WTC11 (cell line): ENCODE results near the gene MYO18A. TPM values are rescaled to one million over a fixed set of nuclear protein-coding genes. Genes with fewer than 3 reads are reported as not detected.

Source experiments
- ATAC-seq: fragments of 200-7000 bp; cut with Tn5 transposase; 2 replicates; pipeline ENCODE4 v1.10.0; 2021; ENCODE audit warnings: mild to moderate bottlenecking, moderate library complexity
- CTCF ChIA-PET: fragments of 300-600 bp; sonication (Branson Sonifier 250); formaldehyde crosslinking; loops from one replicate; lab custom pipeline; 2021; ENCODE audit warnings: antibody characterized with exemption; lab: Charles Lee
- POLR2A ChIA-PET: fragments of 350-600 bp; sonication (Branson Sonifier 250); formaldehyde crosslinking; loops from one replicate; lab custom pipeline; 2021; ENCODE audit warnings: antibody characterized with exemption; lab: Charles Lee
- DNase-seq: peaks from one replicate; pipeline ENCODE4 v3.0.0; 2021; ENCODE audit warnings: low spot score
- H3K27ac Mint-ChIP-seq: 2 replicates; pipeline ENCODE4 v1.8.0; 2021; ENCODE audit warnings: mixed read lengths
- H3K27me3 Mint-ChIP-seq: 2 replicates; pipeline ENCODE4 v1.8.0; 2021; ENCODE audit warnings: low read depth, mild to moderate bottlenecking, moderate library complexity, mixed read lengths
- H3K36me3 Mint-ChIP-seq: 2 replicates; pipeline ENCODE4 v1.8.0; 2021; ENCODE audit warnings: mixed read lengths
- H3K4me1 Mint-ChIP-seq: 2 replicates; pipeline ENCODE4 v1.8.0; 2022; ENCODE audit warnings: mixed read lengths
- H3K4me3 Mint-ChIP-seq: 2 replicates; pipeline ENCODE4 v1.8.0; 2021; ENCODE audit warnings: mild to moderate bottlenecking, moderate library complexity, mixed read lengths
- H3K9me3 Mint-ChIP-seq: 2 replicates; pipeline ENCODE4 v1.8.0; 2021; ENCODE audit warnings: mixed read lengths
- ATF1 ChIP-seq: sonication (generic); formaldehyde crosslinking; IDR thresholded peaks from 2 replicates; pipeline ENCODE4 v1.8.1; 2023; ENCODE audit warnings: mild to moderate bottlenecking, moderate library complexity, missing genetic modification reagents
- CREM ChIP-seq: sonication (generic); formaldehyde crosslinking; IDR thresholded peaks from 2 replicates; pipeline ENCODE4 v1.8.1; 2022; ENCODE audit warnings: mild to moderate bottlenecking, missing genetic modification reagents, moderate library complexity
- FOXK1 ChIP-seq: sonication (generic); formaldehyde crosslinking; IDR thresholded peaks from 2 replicates; pipeline ENCODE4 v1.8.0; 2022; ENCODE audit warnings: mild to moderate bottlenecking, moderate library complexity, missing genetic modification reagents
- FOXP1 ChIP-seq: sonication (generic); formaldehyde crosslinking; IDR thresholded peaks from 2 replicates; pipeline ENCODE4 v1.8.0; 2022; ENCODE audit warnings: missing genetic modification reagents, mild to moderate bottlenecking, moderate library complexity, borderline replicate concordance
- JAZF1 ChIP-seq: fragments of 250-450 bp; sonication (Bioruptor Pico); IDR thresholded peaks from 2 replicates; pipeline ENCODE4 v1.9.0; 2021; ENCODE audit warnings: moderate library complexity, mild to moderate bottlenecking, inconsistent platforms
- NR2C2 ChIP-seq: sonication (generic); formaldehyde crosslinking; IDR thresholded peaks from 2 replicates; pipeline ENCODE4 v1.8.0; 2022; ENCODE audit warnings: mild to moderate bottlenecking, missing genetic modification reagents
- TEAD4 ChIP-seq: sonication (generic); formaldehyde crosslinking; IDR thresholded peaks from 2 replicates; pipeline ENCODE4 v1.8.0; 2022; ENCODE audit warnings: mild to moderate bottlenecking, missing genetic modification reagents
- ZNF138 ChIP-seq: sonication (generic); formaldehyde crosslinking; conservative IDR thresholded peaks from 2 replicates; pipeline ENCODE4 v1.8.1; 2022; ENCODE audit warnings: mild to moderate bottlenecking, moderate library complexity, missing genetic modification reagents
- ZNF263 ChIP-seq: sonication (generic); formaldehyde crosslinking; IDR thresholded peaks from 2 replicates; pipeline ENCODE4 v1.8.1; 2022; ENCODE audit warnings: low read depth, mild to moderate bottlenecking, moderate library complexity, missing genetic modification reagents
- ZNF396 ChIP-seq: fragments of 250-450 bp; sonication (Bioruptor Pico); IDR thresholded peaks from 2 replicates; pipeline ENCODE4 v1.8.0; 2021; ENCODE audit warnings: mild to moderate bottlenecking, moderate library complexity, borderline replicate concordance
- total RNA-seq: library from RNA; stranded (reverse); gene quantifications from 3 replicates; pipeline ENCODE4 v1.2.3, GENCODE V29; 2021
- TF ChIP-seq, protein P1 (sequence below): sonication (generic); formaldehyde crosslinking; IDR thresholded peaks from 2 replicates; pipeline ENCODE4 v1.8.1; 2023; ENCODE audit warnings: mild to moderate bottlenecking, missing genetic modification reagents, moderate library complexity
- TF ChIP-seq, protein P2 (sequence below): sonication (generic); formaldehyde crosslinking; IDR thresholded peaks from 2 replicates; pipeline ENCODE4 v1.8.0; 2023; ENCODE audit warnings: mild to moderate bottlenecking, missing genetic modification reagents
- TF ChIP-seq, protein P3 (sequence below): fragments of 250-450 bp; sonication (Bioruptor Pico); IDR thresholded peaks from 2 replicates; pipeline ENCODE4 v1.9.0; 2021; ENCODE audit warnings: mild to moderate bottlenecking, borderline replicate concordance
- TF ChIP-seq, protein P4 (sequence below): sonication (generic); formaldehyde crosslinking; IDR thresholded peaks from 2 replicates; pipeline ENCODE4 v1.8.1; 2023; ENCODE audit warnings: mild to moderate bottlenecking, missing genetic modification reagents, borderline replicate concordance
- TF ChIP-seq, protein P5 (sequence below): fragments of 250-450 bp; sonication (Bioruptor Pico); IDR thresholded peaks from 2 replicates; pipeline ENCODE4 v1.9.0; 2021; ENCODE audit warnings: mild to moderate bottlenecking
- TF ChIP-seq, protein P6 (sequence below): sonication (generic); formaldehyde crosslinking; IDR thresholded peaks from 2 replicates; pipeline ENCODE4 v1.8.0; 2022; ENCODE audit warnings: mild to moderate bottlenecking, missing genetic modification reagents
- TF ChIP-seq, protein P7 (sequence below): sonication (generic); formaldehyde crosslinking; IDR thresholded peaks from 2 replicates; pipeline ENCODE4 v1.8.0; 2022; ENCODE audit warnings: mild to moderate bottlenecking, missing genetic modification reagents

Gene MYO18A
- total RNA-seq, 1 experiment from 2014 or later: 54.9 TPM

DNA sequence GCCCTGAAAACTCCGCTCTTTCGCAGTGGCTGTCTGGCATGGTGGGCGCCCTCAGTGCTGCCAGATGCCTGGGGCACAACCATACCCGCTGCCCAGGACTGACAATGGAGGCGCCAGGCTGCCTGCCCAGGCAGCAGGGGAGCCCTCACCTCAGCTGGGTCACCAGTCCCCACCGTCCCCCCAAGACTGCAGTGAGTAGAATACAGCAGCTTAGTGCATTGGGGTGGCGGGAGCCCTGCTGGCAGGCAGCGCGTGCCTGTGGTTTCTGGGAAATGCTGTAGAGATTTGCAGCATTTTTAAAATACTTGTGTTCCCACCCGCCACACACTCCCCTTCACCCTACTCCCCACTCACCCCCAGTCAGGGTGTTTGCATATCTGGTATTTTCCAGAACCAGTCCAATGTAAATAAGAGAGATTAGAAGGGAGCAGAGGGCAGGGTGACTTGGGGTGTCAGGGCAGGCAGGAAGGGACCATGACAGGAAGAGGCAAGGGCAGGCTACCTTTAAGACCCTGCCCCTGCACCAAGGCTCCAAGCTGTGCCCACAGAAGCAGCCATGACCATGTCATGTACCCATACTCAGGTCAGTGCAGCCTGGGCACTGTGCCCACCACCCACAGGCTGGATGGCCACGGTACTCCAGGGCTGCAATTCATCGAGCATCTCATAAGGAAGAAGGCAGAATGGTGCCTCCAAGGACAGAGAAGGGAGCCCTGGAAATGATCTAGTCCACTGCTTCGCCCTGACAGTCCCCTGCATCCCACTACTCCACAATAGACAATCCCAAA is 21.5 kb downstream of the MYO18A start (continued):
- TF ChIP-seq FOXP1 (CRISPR knock-in tag) (no peak), ATF1 (CRISPR knock-in tag) (no peak), NR2C2 (CRISPR knock-in tag) (no peak)
- TF ChIP-seq, protein P1, sequence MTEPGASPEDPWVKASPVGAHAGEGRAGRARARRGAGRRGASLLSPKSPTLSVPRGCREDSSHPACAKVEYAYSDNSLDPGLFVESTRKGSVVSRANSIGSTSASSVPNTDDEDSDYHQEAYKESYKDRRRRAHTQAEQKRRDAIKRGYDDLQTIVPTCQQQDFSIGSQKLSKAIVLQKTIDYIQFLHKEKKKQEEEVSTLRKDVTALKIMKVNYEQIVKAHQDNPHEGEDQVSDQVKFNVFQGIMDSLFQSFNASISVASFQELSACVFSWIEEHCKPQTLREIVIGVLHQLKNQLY (CRISPR knock-in tag): no peak
- TF ChIP-seq, protein P2, sequence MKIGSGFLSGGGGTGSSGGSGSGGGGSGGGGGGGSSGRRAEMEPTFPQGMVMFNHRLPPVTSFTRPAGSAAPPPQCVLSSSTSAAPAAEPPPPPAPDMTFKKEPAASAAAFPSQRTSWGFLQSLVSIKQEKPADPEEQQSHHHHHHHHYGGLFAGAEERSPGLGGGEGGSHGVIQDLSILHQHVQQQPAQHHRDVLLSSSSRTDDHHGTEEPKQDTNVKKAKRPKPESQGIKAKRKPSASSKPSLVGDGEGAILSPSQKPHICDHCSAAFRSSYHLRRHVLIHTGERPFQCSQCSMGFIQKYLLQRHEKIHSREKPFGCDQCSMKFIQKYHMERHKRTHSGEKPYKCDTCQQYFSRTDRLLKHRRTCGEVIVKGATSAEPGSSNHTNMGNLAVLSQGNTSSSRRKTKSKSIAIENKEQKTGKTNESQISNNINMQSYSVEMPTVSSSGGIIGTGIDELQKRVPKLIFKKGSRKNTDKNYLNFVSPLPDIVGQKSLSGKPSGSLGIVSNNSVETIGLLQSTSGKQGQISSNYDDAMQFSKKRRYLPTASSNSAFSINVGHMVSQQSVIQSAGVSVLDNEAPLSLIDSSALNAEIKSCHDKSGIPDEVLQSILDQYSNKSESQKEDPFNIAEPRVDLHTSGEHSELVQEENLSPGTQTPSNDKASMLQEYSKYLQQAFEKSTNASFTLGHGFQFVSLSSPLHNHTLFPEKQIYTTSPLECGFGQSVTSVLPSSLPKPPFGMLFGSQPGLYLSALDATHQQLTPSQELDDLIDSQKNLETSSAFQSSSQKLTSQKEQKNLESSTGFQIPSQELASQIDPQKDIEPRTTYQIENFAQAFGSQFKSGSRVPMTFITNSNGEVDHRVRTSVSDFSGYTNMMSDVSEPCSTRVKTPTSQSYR (CRISPR knock-in tag): no peak
- TF ChIP-seq, protein P3, sequence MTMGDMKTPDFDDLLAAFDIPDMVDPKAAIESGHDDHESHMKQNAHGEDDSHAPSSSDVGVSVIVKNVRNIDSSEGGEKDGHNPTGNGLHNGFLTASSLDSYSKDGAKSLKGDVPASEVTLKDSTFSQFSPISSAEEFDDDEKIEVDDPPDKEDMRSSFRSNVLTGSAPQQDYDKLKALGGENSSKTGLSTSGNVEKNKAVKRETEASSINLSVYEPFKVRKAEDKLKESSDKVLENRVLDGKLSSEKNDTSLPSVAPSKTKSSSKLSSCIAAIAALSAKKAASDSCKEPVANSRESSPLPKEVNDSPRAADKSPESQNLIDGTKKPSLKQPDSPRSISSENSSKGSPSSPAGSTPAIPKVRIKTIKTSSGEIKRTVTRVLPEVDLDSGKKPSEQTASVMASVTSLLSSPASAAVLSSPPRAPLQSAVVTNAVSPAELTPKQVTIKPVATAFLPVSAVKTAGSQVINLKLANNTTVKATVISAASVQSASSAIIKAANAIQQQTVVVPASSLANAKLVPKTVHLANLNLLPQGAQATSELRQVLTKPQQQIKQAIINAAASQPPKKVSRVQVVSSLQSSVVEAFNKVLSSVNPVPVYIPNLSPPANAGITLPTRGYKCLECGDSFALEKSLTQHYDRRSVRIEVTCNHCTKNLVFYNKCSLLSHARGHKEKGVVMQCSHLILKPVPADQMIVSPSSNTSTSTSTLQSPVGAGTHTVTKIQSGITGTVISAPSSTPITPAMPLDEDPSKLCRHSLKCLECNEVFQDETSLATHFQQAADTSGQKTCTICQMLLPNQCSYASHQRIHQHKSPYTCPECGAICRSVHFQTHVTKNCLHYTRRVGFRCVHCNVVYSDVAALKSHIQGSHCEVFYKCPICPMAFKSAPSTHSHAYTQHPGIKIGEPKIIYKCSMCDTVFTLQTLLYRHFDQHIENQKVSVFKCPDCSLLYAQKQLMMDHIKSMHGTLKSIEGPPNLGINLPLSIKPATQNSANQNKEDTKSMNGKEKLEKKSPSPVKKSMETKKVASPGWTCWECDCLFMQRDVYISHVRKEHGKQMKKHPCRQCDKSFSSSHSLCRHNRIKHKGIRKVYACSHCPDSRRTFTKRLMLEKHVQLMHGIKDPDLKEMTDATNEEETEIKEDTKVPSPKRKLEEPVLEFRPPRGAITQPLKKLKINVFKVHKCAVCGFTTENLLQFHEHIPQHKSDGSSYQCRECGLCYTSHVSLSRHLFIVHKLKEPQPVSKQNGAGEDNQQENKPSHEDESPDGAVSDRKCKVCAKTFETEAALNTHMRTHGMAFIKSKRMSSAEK: no peak

DNA sequence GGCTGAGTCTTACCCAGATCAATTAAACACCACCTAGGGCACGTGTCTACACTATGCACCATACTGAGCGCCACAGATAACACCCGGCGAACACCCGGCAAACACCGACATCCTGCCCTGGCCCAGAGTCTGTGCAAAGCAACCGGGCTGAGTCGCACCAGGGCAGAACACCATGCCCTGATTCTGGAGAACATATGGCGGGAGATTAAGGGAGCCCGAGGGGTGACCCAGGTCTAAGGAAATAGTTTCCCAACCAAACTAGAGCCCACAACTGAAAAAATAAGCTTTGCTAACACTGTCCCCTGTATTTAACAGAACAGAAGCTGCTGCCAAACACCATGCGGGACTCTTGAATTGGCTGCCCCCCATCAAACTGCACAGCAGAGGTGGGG is 22.1 kb downstream of the MYO18A start:
- POLR2A ChIA-PET: no interaction called here
- Mint-ChIP-seq H3K27ac (no peak overlapping the region), H3K9me3 (no peaks in the 10 kb centered on the region), H3K36me3 (no peaks in the 10 kb centered on the region; the same call in 1 of the 2 replicates), H3K4me3 (no peak overlapping the region), H3K4me1 (peaks cover 28% of the 10 kb centered on the region), H3K27me3 (no peaks in the 10 kb centered on the region)
- ATAC-seq (no peak), DNase-seq (no peak)
- CTCF ChIA-PET: interaction anchor here (0.9 to 4.8 kb wide), 3 partner anchors 10 to 41 kb away, joined by 3 to 26 read pairs (median 3); no protein-coding TSS in a partner anchor
- TF ChIP-seq FOXK1 (no peak), NR2C2 (CRISPR knock-in tag) (no peak), ZNF263 (CRISPR knock-in tag) (no peak), TEAD4 (CRISPR knock-in tag) (no peak), FOXP1 (CRISPR knock-in tag) (no peak), ZNF138 (CRISPR knock-in tag) (no peak), CREM (CRISPR knock-in tag) (no peak), ZNF396 (CRISPR knock-in tag) (no peak), JAZF1 (CRISPR knock-in tag) (no peak)
- TF ChIP-seq, protein P4, sequence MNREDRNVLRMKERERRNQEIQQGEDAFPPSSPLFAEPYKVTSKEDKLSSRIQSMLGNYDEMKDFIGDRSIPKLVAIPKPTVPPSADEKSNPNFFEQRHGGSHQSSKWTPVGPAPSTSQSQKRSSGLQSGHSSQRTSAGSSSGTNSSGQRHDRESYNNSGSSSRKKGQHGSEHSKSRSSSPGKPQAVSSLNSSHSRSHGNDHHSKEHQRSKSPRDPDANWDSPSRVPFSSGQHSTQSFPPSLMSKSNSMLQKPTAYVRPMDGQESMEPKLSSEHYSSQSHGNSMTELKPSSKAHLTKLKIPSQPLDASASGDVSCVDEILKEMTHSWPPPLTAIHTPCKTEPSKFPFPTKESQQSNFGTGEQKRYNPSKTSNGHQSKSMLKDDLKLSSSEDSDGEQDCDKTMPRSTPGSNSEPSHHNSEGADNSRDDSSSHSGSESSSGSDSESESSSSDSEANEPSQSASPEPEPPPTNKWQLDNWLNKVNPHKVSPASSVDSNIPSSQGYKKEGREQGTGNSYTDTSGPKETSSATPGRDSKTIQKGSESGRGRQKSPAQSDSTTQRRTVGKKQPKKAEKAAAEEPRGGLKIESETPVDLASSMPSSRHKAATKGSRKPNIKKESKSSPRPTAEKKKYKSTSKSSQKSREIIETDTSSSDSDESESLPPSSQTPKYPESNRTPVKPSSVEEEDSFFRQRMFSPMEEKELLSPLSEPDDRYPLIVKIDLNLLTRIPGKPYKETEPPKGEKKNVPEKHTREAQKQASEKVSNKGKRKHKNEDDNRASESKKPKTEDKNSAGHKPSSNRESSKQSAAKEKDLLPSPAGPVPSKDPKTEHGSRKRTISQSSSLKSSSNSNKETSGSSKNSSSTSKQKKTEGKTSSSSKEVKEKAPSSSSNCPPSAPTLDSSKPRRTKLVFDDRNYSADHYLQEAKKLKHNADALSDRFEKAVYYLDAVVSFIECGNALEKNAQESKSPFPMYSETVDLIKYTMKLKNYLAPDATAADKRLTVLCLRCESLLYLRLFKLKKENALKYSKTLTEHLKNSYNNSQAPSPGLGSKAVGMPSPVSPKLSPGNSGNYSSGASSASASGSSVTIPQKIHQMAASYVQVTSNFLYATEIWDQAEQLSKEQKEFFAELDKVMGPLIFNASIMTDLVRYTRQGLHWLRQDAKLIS (CRISPR knock-in tag): no peak
- TF ChIP-seq, protein P5, sequence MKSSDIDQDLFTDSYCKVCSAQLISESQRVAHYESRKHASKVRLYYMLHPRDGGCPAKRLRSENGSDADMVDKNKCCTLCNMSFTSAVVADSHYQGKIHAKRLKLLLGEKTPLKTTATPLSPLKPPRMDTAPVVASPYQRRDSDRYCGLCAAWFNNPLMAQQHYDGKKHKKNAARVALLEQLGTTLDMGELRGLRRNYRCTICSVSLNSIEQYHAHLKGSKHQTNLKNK (CRISPR knock-in tag): no peak
- TF ChIP-seq, protein P2 (CRISPR knock-in tag): no peak
- TF ChIP-seq, protein P6, sequence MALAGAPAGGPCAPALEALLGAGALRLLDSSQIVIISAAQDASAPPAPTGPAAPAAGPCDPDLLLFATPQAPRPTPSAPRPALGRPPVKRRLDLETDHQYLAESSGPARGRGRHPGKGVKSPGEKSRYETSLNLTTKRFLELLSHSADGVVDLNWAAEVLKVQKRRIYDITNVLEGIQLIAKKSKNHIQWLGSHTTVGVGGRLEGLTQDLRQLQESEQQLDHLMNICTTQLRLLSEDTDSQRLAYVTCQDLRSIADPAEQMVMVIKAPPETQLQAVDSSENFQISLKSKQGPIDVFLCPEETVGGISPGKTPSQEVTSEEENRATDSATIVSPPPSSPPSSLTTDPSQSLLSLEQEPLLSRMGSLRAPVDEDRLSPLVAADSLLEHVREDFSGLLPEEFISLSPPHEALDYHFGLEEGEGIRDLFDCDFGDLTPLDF (CRISPR knock-in tag): no peak
- TF ChIP-seq, protein P7, sequence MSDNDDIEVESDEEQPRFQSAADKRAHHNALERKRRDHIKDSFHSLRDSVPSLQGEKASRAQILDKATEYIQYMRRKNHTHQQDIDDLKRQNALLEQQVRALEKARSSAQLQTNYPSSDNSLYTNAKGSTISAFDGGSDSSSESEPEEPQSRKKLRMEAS (CRISPR knock-in tag): no peak
